GM18505 (cell line): ENCODE data around the gene CCNB2.

Source experiments
- ATAC-seq: cut with Tn5 transposase; IDR thresholded peaks from one replicate; pipeline ENCODE4 v1.9.1; 2021; ENCODE audit not compliant: unreplicated experiment
- POLR2A ChIP-seq: IDR thresholded peaks from 4 replicates; pipeline ENCODE4 v1.6.1; 2011; ENCODE audit warnings: borderline replicate concordance; ENCODE audit not compliant: insufficient read depth, insufficient read length; ENCODE audit errors: extremely low read depth

CCNB2 gene

GRCh38 chr15:59104912-59105732, at the start of gene CCNB2:
CCNB2 (plus strand) TSS chr15:59105146; CDS start chr15:59105269, 123 bp downstream.
- peak; percentile 94 for ATAC-seq
- peak; percentile 86 for TF ChIP-seq POLR2A

- no peak for TF ChIP-seq POLR2A
- no peak for ATAC-seq
Measured at GRCh38 chr15:59059076-59059597, 45.8 kb upstream of the CCNB2 start.

DNA sequence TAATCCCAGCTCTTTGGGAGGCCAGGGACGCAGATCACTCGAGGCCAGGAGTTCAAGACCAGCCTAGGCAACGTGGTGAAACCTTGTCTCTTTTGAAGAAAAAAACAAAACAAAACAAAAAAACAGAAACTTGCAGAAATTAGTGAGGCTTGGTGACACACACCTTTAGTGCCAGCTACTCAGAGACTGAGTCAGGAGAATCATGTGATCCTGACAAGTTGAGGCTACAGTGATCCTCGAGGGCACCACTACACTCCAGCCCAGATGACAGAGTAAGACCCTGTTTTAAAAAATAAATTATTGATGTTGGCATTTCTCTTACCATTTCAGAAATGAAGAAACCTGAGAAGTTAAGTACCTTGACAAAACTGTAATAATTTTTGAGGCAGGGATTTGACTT, 44.6 kb upstream of the CCNB2 start:
- no peak for TF ChIP-seq POLR2A
- ATAC-seq: no peak

DNA sequence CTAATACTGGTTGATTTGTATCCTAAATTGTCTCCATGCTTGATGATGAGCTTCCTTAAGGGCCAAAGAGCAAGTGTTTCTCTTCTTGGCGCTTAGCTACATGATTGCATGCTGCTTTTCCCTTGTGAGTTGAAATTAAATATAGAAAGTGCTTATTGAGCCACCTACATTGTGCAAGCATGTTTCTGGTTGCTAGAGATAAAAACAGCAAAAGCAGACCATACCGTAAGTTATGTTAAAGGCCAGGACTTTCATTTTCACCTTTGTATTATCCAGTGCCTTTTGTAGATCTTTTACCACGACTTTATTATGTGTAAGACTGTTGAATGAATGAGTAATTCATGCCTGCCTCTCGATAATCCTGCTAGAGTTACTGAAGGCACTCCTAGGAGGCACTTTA, 41.9 kb upstream of the CCNB2 start:
- ATAC-seq: no peak
- TF ChIP-seq POLR2A: no peak

GRCh38 chr15:59069430-59069829, 35.5 kb upstream of the CCNB2 start:
- TF ChIP-seq POLR2A: no peak
- no peak for ATAC-seq

GRCh38 chr15:59074607-59075006, 30.3 kb upstream of the CCNB2 start:
- no peak for TF ChIP-seq POLR2A
- ATAC-seq: no peak

- no peak for TF ChIP-seq POLR2A
- no peak for ATAC-seq
Measured at GRCh38 chr15:59087731-59088130, 17.2 kb upstream of the CCNB2 start.

DNA sequence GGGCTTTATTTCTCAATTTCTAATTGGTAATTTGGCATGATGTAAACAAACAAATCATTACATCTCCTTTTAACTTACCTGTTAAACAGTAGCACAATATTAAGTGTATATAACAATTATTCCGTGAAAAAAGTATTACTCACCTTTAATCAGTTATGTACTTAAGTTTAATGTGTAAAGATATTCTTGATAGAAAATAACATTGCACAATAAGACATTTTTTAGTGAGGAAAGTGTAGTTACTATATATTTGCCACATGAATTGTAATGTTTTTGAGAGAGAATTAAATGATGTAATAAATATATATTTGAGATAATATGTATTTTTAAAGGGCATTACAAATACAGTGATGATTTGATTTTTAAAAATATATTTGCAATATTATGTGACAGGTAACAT, 10.9 kb upstream of the CCNB2 start:
- TF ChIP-seq POLR2A: no peak
- no peak for ATAC-seq

GRCh38 chr15:59096429-59096828, 8.5 kb upstream of the CCNB2 start:
- no peak for ATAC-seq
- TF ChIP-seq POLR2A: no peak

GRCh38 chr15:59099162-59099685, 5.7 kb upstream of the CCNB2 start:
- no peak for ATAC-seq
- no peak for TF ChIP-seq POLR2A

DNA sequence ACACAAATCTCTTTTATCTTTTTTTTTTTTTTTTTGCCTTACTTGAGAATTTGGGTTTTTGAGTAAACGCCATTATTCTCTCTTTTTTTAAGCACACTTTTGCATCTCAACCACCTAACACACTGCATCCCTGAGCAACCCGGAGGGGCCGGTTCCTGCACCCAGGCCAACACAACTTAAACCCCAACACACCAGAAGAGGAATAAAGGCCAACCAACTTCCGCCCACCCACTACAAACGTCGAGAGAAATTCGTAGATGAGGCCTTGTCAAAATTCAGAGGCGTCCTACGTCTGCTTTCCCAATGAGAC, 389 bp upstream of the CCNB2 start:
- no peak for ATAC-seq
- no peak for TF ChIP-seq POLR2A

DNA sequence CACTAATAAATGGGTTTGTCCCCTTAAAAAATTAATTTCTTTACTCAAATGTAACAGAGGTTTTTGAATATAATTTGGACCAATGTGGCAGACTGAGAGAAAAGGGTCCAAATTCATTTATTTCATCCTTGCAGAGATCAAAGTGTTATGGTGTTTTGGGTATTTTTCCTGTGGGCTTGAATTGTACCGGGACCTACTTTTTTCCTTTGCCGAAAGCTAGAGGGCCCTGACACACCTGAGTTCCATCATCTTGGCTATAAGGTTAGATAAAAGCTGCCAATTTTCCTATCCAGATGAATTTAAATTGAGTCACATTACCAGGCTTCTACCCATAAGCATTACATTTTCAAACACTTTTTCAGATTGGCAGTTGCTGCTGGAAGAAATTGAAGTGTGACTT, 908 bp downstream of the CCNB2 start:
- ATAC-seq: no peak
- no peak for TF ChIP-seq POLR2A

- no peak for ATAC-seq
- TF ChIP-seq POLR2A: no peak
Measured at GRCh38 chr15:59111251-59111650, 6.3 kb downstream of the CCNB2 start.

- no peak for ATAC-seq
- TF ChIP-seq POLR2A: no peak
Measured at GRCh38 chr15:59115047-59115446, 10.1 kb downstream of the CCNB2 start.
